Endometrium (tissue), 2 donors: ENCODE data around the gene RPL39.
"Not testable (repeated sequence)": the region's sequence is repeated elsewhere in the genome, so short reads cannot be mapped to it uniquely, and the experiment has no call there.

Experiments
- FAIRE-seq: peaks from 2 replicates; lab custom pipeline; 2012; peaks lifted over from hg19 to GRCh38; lab: Jason Lieb, UNC
- donor health status: control.
- donor health status: control.

Gene RPL39

DNA sequence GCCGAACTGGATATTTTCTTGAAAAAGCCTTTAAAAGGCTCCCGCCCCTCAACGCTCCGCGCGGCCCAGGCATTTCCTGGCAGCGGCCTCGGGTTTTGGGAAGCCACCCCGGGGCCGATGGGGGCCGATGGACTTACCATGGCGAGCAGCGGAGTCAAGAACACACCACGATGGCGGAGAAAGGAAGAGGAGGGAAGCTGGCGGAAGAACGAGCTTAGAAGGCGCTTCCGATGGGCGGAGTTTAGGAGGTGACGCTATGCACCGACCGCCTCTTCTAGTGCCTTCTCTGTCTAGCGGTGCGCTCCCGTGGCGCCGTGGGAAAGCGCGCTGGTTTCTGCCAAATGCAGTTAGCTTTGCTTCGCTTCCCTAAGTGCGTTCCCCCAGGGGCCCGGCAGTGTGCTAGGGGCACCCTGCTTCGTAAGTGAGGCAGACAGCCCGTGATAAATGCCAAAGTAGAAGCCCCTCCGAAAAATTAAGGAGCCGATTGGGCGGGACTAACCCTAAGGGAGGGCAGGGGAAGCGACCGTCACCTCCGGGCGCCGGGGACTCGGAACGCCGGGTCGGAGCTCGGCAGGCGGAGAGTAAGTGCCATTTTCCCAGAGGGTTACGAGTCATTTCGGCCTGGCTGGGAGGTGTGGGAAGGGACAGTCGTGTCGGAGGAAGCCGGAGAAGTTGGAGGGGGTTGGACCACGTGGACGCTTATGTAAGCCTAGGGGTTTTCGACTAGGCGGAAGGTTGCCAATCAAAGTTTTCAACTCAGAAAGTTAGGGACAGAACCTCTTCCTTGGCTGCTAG lies at the start of gene RPL39:
TSS of gene RPL39 (minus strand) at position 194 of the 795 bp plus-strand sequence. CDS start at position 140, 54 bp downstream.
- no peak for FAIRE-seq

GRCh38 chrX:119833905-119834304 lies 42.5 kb upstream of the RPL39 start:
- FAIRE-seq = no peak

DNA sequence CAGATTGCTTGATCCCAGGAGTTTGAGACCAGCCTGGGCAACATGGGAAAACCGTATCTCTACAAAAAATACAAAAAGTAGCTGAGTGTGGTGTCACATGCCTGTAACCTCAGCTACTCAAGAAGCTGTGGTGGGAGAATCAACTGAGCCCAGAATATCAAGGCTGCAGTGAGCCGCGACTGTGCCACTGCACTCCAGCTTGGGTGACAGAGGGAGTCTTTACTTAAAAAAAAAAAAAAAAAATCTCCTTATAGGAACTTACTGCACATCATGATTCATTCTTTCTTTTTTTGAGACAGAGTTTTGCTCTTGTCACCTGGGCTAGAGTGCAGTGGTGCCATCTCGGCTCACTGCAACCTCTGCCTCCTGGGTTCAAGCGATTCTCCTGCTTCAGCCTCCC lies 37.0 kb upstream of the RPL39 start:
- no peak for FAIRE-seq

GRCh38 chrX:119826399-119826959 lies 35.0 kb upstream of the RPL39 start:
- no peak for FAIRE-seq

DNA sequence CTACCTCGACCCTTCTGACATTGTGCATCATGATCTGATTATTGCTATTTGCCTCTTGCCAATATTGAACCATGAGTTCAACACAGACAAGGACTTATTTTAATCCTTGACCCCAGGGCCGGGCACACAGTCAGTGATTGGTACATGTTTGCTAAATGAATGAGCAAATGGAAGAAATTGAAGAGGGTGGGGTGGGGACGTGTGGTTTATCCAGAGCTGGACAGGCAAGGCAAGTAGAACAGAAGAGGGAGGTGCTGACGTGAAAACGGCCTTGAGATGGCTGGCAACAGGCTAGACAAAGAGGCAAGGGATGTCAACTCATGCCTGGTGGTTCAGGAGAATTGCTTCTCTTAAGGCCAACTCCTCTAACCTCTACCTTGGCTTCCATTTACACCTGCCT lies 32.8 kb upstream of the RPL39 start:
- FAIRE-seq = not testable (repeated sequence)

GRCh38 chrX:119821703-119822102 lies 30.3 kb upstream of the RPL39 start:
- not testable (repeated sequence) for FAIRE-seq

DNA sequence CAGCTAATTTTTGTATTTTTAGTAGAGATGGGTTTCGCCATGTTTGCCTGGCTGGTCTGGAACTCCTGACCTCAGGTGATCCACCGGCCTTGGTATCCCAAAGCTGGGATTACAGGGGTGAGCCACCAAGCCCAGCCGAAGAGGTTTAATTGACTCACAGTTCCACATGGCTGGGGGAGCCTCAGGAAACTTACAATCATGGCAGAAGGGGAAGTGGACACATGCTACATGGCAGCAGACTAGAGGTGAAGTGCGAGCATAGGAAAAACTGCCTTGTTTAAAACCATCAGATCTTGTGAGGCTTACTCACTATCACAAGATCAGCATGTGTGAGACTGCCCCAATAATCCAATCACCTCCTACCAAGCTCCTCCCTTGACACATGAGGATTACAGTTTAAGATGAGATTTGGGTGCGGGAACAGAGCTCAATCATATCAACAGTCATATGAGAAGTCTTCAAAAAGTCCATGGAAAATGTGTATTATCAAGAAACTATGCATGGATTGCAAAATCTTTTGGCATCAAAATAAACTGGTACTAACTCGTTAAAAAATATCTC lies 25.8 kb upstream of the RPL39 start:
- FAIRE-seq = no peak

DNA sequence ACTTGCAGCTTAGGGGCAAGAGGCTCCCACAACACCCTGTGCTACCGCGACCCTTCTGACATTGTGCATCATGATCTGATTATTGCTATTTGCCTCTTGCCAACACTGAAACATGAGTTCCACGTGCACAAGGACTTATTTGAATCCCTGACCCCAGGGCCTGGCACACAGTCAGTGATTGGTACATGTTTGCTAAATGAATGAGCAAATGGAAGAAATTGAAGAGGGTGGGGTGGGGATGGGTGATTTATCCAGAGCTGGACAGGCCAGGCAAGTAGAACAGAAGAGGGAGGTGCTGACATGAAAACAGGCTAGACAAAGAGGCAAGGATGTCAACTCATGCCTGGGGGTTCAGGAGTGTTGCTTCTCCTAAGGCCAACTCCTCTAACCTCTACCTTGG lies 24.9 kb upstream of the RPL39 start:
- FAIRE-seq = no peak

DNA sequence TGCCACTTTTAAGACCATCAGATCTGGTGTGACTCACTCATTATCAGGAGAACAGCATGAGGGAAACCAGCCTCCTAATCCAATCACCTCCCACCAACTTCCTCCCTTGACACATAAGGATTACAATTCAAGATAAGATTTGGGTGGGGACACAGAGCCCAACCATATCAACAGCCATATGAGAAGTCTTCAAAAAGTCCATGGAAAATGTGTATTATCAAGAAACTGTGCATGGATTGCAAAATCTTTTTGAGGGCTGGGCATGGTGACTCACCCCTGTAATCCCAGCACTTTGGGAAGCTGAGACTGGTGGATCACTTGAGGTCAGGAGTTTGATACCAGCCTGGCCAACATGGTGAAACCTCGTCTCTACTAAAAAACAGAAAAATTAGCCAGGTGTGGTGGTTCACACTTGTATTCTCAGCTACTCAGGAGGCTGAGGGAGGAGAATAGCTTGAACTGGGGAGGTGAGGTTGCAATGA lies 17.8 kb upstream of the RPL39 start:
- no peak for FAIRE-seq

DNA sequence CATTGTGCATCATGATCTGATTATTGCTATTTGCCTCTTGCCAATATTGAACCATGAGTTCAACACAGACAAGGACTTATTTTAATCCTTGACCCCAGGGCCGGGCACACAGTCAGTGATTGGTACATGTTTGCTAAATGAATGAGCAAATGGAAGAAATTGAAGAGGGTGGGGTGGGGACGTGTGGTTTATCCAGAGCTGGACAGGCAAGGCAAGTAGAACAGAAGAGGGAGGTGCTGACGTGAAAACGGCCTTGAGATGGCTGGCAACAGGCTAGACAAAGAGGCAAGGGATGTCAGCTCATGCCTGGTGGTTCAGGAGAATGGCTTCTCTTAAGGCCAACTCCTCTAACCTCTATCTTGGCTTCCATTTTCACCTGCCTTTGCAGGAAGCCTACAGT lies 17.0 kb upstream of the RPL39 start:
- FAIRE-seq = not testable (repeated sequence)

DNA sequence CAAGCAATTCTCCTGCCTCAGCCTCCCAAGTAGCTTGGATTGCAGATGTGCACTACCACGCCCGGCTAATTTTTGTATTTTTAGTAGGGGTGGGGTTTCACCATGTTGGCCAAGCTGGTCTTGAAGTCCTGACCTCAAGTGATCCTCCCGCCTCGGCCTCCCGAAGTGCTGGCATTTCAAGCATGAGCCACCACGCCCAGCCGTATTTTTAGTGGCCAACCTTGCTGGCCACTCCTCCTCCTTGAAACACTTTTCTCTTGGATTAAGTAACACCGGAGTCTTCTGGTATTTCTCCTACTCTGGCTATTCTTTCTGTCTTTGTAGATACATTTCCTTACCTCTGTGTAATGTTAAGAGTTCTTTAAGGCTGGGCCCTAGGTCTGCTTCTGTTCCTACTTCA lies 11.1 kb upstream of the RPL39 start:
- FAIRE-seq = no peak

GRCh38 chrX:119801253-119802221 lies 10.1 kb upstream of the RPL39 start:
- no peak for FAIRE-seq

- no peak for FAIRE-seq
These were observed 423 bp downstream of the RPL39 start for GRCh38 chrX:119790977-119791436.

DNA sequence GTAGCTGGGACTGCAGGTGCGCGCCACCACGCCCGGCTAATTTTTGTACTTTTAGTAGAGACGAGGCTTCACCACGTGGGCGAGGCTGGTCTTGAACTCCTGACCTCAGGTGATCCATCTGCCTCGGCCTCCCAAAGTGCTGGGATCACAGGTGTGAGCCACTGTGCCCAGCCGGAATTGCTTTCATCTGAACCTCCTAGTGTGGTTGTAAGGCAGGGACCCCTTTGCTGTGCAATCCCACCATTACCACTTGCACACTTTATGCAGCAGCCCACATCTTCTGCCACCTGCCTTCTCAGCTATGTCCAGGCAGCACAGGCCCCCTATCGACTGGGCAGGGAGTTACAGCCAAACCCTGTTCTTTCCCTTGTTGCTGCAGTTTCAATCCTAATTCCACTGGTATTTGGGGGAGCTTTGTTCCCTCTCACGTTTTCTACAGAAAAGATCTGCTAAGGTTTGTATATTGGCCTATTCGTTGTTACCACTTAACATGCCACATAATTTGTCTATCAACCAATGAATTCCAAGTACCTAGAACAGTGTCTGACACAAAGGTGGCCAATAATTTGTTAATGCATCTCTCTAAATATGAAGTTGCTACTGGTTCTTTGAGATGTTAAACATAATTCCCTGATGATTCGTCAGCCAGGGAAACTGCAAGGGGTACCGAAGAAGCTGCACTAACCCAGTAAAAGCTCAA lies 6.5 kb downstream of the RPL39 start:
- FAIRE-seq = no peak

DNA sequence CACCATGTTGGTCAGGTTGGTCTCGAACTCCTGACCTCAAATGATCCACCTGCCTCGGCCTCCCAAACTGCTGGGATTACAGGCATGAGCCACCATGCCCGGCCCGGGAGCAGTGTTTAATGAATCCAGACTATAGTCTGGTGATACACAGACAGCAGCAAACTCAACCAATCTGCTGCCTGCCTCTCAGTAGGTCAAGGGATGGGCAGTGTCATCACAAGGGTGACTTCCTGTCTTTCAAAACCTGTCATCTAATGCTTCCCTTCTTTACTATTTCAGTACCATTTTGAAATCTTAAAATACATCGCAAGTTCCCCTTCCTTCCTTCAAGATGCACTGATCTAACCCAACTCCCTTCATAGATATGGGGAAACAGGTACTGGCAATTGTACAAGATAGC lies 8.4 kb downstream of the RPL39 start:
- no peak for FAIRE-seq

GRCh38 chrX:119778829-119779228 lies 12.6 kb downstream of the RPL39 start:
- no peak for FAIRE-seq

GRCh38 chrX:119775517-119776238 lies 15.8 kb downstream of the RPL39 start:
- no peak for FAIRE-seq

DNA sequence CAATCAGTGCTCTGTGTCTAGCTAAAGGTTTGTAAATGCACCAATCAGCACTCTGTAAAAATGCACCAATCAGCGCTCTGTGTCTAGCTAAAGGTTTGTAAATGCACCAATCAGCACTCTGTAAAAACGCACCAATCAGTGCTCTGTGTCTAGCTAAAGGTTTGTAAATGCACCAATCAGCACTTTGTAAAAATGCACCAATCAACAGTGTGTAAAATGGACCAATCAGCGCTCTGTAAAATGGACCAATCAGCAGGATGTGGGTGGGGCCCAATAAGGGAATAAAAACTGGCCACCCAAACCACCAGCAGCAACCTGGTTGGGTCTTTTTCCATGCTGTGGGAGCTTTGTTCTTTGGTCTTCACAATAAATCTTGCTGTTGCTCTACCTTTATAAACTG lies 22.0 kb downstream of the RPL39 start:
- FAIRE-seq = not testable (repeated sequence)

GRCh38 chrX:119768436-119768835 lies 23.0 kb downstream of the RPL39 start:
- not testable (repeated sequence) for FAIRE-seq

GRCh38 chrX:119763836-119764387 lies 27.5 kb downstream of the RPL39 start:
- no peak for FAIRE-seq
